ENCODE measurements around the gene SLC25A1.
"Not testable (repeated sequence)": the region's sequence is repeated elsewhere in the genome, so short reads cannot be mapped to it uniquely, and the experiment has no call there.

SLC25A1 gene

DNA sequence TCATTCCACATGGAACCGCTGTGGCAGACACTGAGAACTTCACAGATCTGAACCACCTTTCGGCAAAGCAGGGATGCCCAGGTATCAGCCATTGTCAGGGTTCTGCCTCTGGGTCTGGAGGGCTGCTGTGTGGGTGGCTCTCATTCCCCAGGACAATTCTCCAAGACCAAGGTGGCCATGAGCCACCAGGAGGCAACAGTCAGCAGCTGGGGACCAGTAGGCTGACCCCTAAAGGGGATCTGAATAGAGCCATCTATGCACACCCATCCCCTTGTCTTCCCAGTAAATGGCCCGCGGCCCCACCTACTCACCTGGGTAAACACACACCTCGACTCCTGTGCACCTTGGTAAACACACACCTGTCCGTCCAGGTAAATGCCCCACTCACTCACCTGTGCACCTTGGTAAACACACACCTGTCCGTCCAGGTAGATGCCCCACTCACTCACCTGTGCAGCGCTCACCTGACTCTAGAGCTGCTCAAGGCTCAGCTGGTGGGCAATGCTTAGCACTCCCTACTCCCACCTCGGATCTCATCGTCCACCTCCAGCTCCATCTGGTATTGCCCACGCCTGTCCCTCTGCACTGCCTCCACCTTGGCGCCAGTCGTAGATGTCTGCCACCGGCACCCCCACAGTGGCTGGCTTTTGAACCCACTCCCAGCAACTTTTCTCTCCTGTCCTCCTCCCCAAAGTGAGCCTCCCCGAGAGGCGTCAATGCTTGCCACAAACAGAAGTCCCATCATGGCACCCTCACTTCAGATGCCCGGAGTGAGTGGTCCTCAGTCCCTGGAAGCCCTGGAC lies 10.2 kb downstream of the SLC25A1 start:
- TF ChIP-seq, protein P1, sequence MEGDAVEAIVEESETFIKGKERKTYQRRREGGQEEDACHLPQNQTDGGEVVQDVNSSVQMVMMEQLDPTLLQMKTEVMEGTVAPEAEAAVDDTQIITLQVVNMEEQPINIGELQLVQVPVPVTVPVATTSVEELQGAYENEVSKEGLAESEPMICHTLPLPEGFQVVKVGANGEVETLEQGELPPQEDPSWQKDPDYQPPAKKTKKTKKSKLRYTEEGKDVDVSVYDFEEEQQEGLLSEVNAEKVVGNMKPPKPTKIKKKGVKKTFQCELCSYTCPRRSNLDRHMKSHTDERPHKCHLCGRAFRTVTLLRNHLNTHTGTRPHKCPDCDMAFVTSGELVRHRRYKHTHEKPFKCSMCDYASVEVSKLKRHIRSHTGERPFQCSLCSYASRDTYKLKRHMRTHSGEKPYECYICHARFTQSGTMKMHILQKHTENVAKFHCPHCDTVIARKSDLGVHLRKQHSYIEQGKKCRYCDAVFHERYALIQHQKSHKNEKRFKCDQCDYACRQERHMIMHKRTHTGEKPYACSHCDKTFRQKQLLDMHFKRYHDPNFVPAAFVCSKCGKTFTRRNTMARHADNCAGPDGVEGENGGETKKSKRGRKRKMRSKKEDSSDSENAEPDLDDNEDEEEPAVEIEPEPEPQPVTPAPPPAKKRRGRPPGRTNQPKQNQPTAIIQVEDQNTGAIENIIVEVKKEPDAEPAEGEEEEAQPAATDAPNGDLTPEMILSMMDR (conservative IDR thresholded peaks at IDR 0.05; ENCODE audit: low read depth, low read length), result no peak
- peaks cover 18% of the 10 kb centered on the region; the same call in 1 of the 2 replicates for H3K27me3 ChIP-seq (ENCODE audit: insufficient read depth, low read depth)

DNA sequence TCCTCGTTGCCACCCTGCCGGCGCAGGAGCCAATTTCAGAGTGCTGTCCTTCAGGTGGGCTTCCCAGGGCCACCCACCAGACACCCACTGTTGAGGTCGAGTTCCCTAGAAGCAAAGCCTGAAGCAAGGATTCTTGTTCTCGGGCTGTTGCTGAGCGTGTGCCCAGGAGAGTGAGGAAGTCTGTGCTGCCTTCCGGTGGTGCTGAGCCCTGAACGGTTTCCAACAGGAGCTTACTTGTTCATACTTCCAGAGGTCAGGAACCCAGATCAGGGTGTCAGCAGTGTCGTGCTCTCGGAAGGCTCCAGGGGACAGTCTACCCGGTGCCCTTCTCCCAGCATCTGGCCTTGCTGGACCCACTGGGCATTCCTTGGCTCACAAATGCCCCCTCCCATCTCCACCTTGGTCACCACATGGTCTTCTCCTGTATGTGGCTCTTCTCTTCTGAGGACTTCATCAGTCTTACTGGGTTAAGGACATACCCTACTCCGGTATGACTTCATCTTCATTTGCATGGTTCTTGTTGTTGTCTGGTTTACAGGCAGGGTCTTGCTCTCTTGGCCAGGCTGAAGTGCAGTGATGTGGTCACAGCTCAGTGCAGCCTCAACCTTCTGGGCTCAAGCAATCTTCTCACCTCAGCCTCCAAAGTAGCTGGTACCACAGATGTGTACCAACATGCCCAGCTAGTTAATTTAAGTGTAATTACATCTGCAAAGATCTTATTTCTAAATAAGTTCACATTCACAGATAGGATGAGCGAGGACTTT lies 11.2 kb downstream of the SLC25A1 start:
- H3K4me3 ChIP-seq (IDR thresholded peaks at IDR 0.05; ENCODE audit: insufficient read depth, low read depth, low read length), result no peak overlapping the region
- H3K4me2 ChIP-seq, result no peak overlapping the region
- H3K9ac ChIP-seq, result no peak overlapping the region
- no peaks in the 10 kb centered on the region for H4K20me1 ChIP-seq (ENCODE audit: insufficient read depth)
- H3K36me3 ChIP-seq (ENCODE audit: insufficient read depth), result no peaks in the 10 kb centered on the region
- no peak overlapping the region for H3K27ac ChIP-seq
- TF ChIP-seq, protein P1 (conservative IDR thresholded peaks at IDR 0.05; ENCODE audit: low read depth, low read length), result no peak
- H3K79me2 ChIP-seq (ENCODE audit: insufficient read depth, low read depth), result peaks cover 9% of the 10 kb centered on the region
- H3K27me3 ChIP-seq (ENCODE audit: insufficient read depth, low read depth), result peaks cover 18% of the 10 kb centered on the region; the same call in 1 of the 2 replicates
- no peak overlapping the region for H2AFZ ChIP-seq (ENCODE audit: low read depth)
- peaks cover 6% of the 10 kb centered on the region for H3K4me1 ChIP-seq (ENCODE audit: low read depth, poor library complexity, severe bottlenecking)

More for the DNA sequence above, 10.2 kb downstream of the SLC25A1 start:
- peaks cover 14% of the 10 kb centered on the region for H3K4me1 ChIP-seq (ENCODE audit: low read depth, poor library complexity, severe bottlenecking)
- H3K36me3 ChIP-seq (ENCODE audit: insufficient read depth), result no peaks in the 10 kb centered on the region
- H4K20me1 ChIP-seq (ENCODE audit: insufficient read depth), result no peaks in the 10 kb centered on the region
- H2AFZ ChIP-seq (ENCODE audit: low read depth), result no peak overlapping the region
- H3K4me2 ChIP-seq, result no peak overlapping the region
- no peak overlapping the region for H3K9ac ChIP-seq
- no peak overlapping the region for H3K27ac ChIP-seq
- peaks cover 19% of the 10 kb centered on the region for H3K79me2 ChIP-seq (ENCODE audit: insufficient read depth, low read depth)
- H3K4me3 ChIP-seq (IDR thresholded peaks at IDR 0.05; ENCODE audit: insufficient read depth, low read depth, low read length), result no peak overlapping the region

DNA sequence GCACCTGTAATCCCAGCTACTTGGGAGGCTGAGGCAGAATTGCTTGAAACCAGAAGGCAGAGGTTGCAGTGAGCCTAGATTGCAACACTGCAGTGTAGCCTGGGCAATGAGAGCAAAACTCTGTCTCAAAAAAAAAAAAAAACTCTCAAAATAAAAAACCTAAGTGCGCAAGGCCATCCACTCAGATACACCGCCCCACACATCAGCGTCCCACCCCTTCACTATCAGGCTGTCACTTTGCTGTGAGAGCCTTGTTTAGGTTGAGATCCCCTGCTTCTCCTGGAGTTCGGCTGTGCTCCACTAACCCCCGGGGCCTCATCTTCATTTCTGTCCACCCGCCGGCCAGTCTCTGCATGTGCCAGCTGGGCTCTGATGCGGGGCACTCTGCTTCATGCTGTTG lies 12.1 kb downstream of the SLC25A1 start:
- H3K4me2 ChIP-seq, result no peak overlapping the region
- H2AFZ ChIP-seq (ENCODE audit: low read depth), result no peak overlapping the region
- H3K4me3 ChIP-seq (IDR thresholded peaks at IDR 0.05; ENCODE audit: insufficient read depth, low read depth, low read length), result no peak overlapping the region
- H4K20me1 ChIP-seq (ENCODE audit: insufficient read depth), result no peaks in the 10 kb centered on the region
- H3K9ac ChIP-seq, result no peak overlapping the region
- no peak overlapping the region for H3K27ac ChIP-seq
- H3K4me1 ChIP-seq (ENCODE audit: low read depth, poor library complexity, severe bottlenecking), result peaks cover 6% of the 10 kb centered on the region
- 0 out of 2 replicates have a peak, but pooled peaks cover under 1% of the 10 kb centered on the region for H3K79me2 ChIP-seq (ENCODE audit: insufficient read depth, low read depth)
- no peaks in the 10 kb centered on the region for H3K36me3 ChIP-seq (ENCODE audit: insufficient read depth)
- peaks cover 18% of the 10 kb centered on the region; the same call in 1 of the 2 replicates for H3K27me3 ChIP-seq (ENCODE audit: insufficient read depth, low read depth)
- TF ChIP-seq, protein P1 (conservative IDR thresholded peaks at IDR 0.05; ENCODE audit: low read depth, low read length), result no peak

DNA sequence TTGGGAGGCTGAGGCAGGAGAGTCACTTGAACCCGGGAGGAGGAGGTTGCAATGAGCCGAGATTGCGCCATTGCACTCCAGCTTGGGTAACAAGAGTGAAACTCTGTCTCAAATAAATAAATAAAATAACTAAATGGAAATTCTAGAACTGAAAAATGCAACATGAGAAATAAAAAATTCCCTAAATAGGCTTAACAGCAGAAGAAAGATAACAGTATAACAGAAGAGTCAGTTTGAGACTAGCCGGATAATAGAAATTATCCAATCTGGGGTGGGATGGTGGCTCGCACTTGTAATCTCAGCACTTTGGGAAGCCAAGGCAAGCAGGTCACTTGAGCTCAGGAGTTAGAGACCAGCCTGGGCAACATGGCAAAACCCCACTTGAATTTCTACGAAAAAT lies 14.1 kb downstream of the SLC25A1 start:
- H3K4me2 ChIP-seq, result no peak overlapping the region

DNA sequence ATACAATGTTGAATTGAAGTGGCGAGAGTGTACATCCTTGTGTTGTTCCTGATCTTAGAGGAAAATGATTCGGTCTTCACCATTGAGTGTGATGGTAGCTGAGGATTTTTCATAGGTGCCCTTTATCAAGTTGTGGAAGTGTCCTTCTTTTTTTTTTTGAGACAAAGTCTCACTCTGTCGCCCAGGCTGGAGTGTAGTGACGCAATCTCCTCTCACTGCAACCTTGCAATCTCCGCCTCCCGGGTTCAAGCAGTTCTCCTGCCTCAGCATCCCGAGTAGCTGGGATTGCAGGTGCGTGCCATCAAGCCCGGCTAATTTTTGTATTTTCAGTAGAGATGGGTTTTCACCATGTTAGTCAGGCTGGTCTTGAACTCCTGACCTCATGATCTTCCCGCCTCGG lies 19.9 kb downstream of the SLC25A1 start:
- not testable (repeated sequence) for H3K4me1 ChIP-seq (ENCODE audit: low read depth, poor library complexity, severe bottlenecking); H3K27ac ChIP-seq; H3K79me2 ChIP-seq (ENCODE audit: insufficient read depth, low read depth); H2AFZ ChIP-seq (ENCODE audit: low read depth); H3K9ac ChIP-seq; H3K4me2 ChIP-seq; H3K4me3 ChIP-seq (IDR thresholded peaks at IDR 0.05; ENCODE audit: insufficient read depth, low read depth, low read length); H3K27me3 ChIP-seq (ENCODE audit: insufficient read depth, low read depth); H3K36me3 ChIP-seq (ENCODE audit: insufficient read depth); H4K20me1 ChIP-seq (ENCODE audit: insufficient read depth)

More for the DNA sequence above, 14.1 kb downstream of the SLC25A1 start:
- Histone ChIP-seq H4K20me1 (ENCODE audit: insufficient read depth) (no peaks in the 10 kb centered on the region), H3K79me2 (ENCODE audit: insufficient read depth, low read depth) (no peaks in the 10 kb centered on the region), H3K27me3 (ENCODE audit: insufficient read depth, low read depth) (peaks cover 18% of the 10 kb centered on the region; the same call in 1 of the 2 replicates), H3K9ac (no peak overlapping the region), H3K36me3 (ENCODE audit: insufficient read depth) (no peaks in the 10 kb centered on the region), H3K4me3 (IDR thresholded peaks at IDR 0.05; ENCODE audit: insufficient read depth, low read depth, low read length) (no peak overlapping the region), H3K4me1 (ENCODE audit: low read depth, poor library complexity, severe bottlenecking) (no peaks in the 10 kb centered on the region), H2AFZ (ENCODE audit: low read depth) (no peak overlapping the region), H3K27ac (no peak overlapping the region)
- TF ChIP-seq, protein P1 (conservative IDR thresholded peaks at IDR 0.05; ENCODE audit: low read depth, low read length), result no peak

DNA sequence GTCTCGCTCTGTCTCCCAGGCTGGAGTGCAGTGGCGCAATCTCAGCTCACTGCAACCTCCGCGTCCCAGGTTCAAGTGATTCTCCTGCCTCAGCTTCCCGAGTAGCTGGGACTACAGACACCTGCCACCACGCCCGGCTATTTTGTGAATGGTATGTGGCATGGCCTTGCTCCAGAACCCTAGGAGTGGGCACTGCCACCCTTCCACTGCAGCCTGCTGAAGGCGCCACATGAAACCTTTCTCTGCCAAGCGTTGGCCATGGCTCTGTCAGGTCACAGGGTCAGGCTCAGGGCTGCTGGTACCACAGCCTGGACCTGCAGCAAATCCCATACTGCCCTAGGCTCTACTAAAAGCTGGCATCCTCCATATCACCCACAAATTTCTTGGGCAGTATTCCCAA lies 22.4 kb downstream of the SLC25A1 start:
- not testable (repeated sequence) for H3K4me3 ChIP-seq (IDR thresholded peaks at IDR 0.05; ENCODE audit: insufficient read depth, low read depth, low read length); H2AFZ ChIP-seq (ENCODE audit: low read depth); H3K4me1 ChIP-seq (ENCODE audit: low read depth, poor library complexity, severe bottlenecking); H4K20me1 ChIP-seq (ENCODE audit: insufficient read depth); H3K9ac ChIP-seq; H3K27ac ChIP-seq; H3K36me3 ChIP-seq (ENCODE audit: insufficient read depth); H3K79me2 ChIP-seq (ENCODE audit: insufficient read depth, low read depth); H3K4me2 ChIP-seq
- H3K27me3 ChIP-seq (ENCODE audit: insufficient read depth, low read depth), result peaks cover 21% of the 10 kb centered on the region; the same call in 1 of the 2 replicates
